Testis (tissue), 3 donors: ENCODE results near the gene WFIKKN1. TPM values are rescaled to one million over a fixed set of nuclear protein-coding genes. Genes with fewer than 3 reads are reported as not detected.

Experiments used
- DNase-seq: peaks from one replicate; pipeline ENCODE4 v3.0.0-alpha.2; 2019
- H3K27ac ChIP-seq, 2 donors: fragments of 200-600 bp; sonication (generic); one replicate each; pipeline ENCODE4 v1.5.1; 2019
- H3K27me3 ChIP-seq: fragments of 200-600 bp; sonication (generic); one replicate; pipeline ENCODE4 v1.5.1; 2019
- H3K36me3 ChIP-seq: fragments of 200-600 bp; sonication (generic); one replicate; pipeline ENCODE4 v1.5.1; 2017; ENCODE audit warnings: low read depth; ENCODE audit errors: missing control alignments
- H3K4me1 ChIP-seq: fragments of 200-600 bp; sonication (generic); one replicate; pipeline ENCODE4 v1.5.1; 2019
- H3K4me3 ChIP-seq, 2 donors: fragments of 200-600 bp; sonication (generic); one replicate each; pipeline ENCODE4 v1.5.1; 2017 to 2019
- H3K9me3 ChIP-seq: fragments of 200-600 bp; sonication (generic); one replicate; pipeline ENCODE4 v1.5.1; 2017
- POLR2A ChIP-seq: fragments of 450-650 bp; IDR thresholded peaks from one replicate; pipeline ENCODE4 v1.6.1; 2017; ENCODE audit warnings: antibody characterized with exemption, mild to moderate bottlenecking, moderate library complexity
- WGBS, 2 donors: methylation state at CpG; one replicate each; pipeline ENCODE4 v1.1.5; 2018; 5-methylcytosine and 5-hydroxymethylcytosine counted together
- intact Hi-C: fragments of 100-400 bp; cut with DNase I; formaldehyde crosslinking; loops from one replicate; pipeline ENCODE4 v1.15.1; 2023; ENCODE audit warnings: low total_unique reads
- polyA plus RNA-seq: library from polyadenylated mRNA; stranded (reverse); fragments of 350-450 nt; fragmentation: Illumina TruSeq; extraction: RNeasy Lipid Tissue Mini Kit (QIAGEN cat#74804); gene quantifications from one replicate; pipeline ENCODE4 v1.2.3, GENCODE V29; 2014; ENCODE audit warnings: low read depth, low replicate concordance; ENCODE audit not compliant: insufficient read depth
- total RNA-seq, 2 donors: library from RNA; depleted of rRNA; stranded (reverse); fragments of >200 nt; gene quantifications; one replicate each; pipeline ENCODE4 v1.2.3, GENCODE V29; 2016
- TF ChIP-seq, protein P1 (sequence below), 3 experiments: fragments of 450-650 bp in 2 of 3; fragments of 200-600 bp in 1 of 3; sonication (generic) in 1 of 3; IDR thresholded peaks; one replicate each; pipeline ENCODE4 v1.5.1; 2016 to 2019; ENCODE audit warnings: antibody characterized with exemption in 3 of 3, mild to moderate bottlenecking in 2 of 3, moderate library complexity in 1 of 3

The WFIKKN1 gene
- total and polyA plus RNA-seq, 3 donors from 2014 or later, result 1.1 to 10.5 (median 3.5) TPM

DNA sequence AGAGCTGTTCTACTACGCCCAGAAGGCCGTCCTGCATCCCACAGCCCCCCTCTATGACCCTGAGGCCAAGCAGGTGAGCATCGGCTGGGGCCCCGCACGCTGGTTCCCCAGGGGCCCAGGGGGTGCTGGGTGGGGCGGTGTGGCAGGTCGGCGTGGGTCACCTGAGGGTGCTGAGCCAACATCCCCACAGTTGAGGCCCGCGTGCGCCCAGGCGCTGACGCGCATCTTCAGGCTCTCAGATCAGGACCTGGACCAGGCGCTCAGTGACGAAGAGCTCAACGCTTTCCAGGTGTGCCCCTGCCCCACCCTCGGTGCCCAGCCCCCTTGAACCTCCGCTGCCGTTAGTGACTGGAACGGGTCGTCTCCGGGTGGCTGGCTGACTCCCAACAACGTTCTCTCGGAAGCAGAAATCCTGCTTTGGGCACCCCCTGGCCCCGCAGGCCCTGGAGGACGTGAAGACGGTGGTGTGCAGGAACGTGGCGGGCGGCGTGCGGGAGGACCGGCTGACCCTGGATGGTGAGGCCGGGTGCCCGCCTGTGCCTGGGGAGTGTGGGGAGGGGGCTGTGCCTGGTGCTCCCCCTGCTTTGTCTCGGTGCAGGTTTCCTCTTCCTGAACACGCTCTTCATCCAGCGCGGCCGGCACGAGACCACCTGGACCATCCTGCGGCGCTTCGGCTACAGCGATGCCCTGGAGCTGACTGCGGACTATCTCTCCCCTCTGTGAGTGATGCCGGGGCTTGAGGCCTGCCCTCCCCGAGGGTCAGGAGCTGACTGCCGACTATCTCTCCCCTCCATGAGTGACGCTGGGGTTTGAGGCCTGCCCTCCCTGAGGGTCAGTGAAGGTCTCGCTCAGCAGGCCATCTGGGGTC is 39.9 kb downstream of the WFIKKN1 start:
- intact Hi-C loops, result no loop called here
- Histone ChIP-seq H3K27ac (no peak overlapping the region), H3K27me3 (no peaks in the 10 kb centered on the region), H3K9me3 (no peaks in the 10 kb centered on the region), H3K36me3 (no peaks in the 10 kb centered on the region), H3K4me3 (no peak overlapping the region), H3K4me1 (peaks cover 26% of the 10 kb centered on the region)
- TF ChIP-seq POLR2A, result no peak
- TF ChIP-seq, protein P1, sequence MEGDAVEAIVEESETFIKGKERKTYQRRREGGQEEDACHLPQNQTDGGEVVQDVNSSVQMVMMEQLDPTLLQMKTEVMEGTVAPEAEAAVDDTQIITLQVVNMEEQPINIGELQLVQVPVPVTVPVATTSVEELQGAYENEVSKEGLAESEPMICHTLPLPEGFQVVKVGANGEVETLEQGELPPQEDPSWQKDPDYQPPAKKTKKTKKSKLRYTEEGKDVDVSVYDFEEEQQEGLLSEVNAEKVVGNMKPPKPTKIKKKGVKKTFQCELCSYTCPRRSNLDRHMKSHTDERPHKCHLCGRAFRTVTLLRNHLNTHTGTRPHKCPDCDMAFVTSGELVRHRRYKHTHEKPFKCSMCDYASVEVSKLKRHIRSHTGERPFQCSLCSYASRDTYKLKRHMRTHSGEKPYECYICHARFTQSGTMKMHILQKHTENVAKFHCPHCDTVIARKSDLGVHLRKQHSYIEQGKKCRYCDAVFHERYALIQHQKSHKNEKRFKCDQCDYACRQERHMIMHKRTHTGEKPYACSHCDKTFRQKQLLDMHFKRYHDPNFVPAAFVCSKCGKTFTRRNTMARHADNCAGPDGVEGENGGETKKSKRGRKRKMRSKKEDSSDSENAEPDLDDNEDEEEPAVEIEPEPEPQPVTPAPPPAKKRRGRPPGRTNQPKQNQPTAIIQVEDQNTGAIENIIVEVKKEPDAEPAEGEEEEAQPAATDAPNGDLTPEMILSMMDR (IDR thresholded peaks at IDR 0.05), result no peak
- 93 to 96% methylated on average over 14 to 43 of the region's 52 CpGs for WGBS, 2 donors
- DNase-seq, result no peak

DNA sequence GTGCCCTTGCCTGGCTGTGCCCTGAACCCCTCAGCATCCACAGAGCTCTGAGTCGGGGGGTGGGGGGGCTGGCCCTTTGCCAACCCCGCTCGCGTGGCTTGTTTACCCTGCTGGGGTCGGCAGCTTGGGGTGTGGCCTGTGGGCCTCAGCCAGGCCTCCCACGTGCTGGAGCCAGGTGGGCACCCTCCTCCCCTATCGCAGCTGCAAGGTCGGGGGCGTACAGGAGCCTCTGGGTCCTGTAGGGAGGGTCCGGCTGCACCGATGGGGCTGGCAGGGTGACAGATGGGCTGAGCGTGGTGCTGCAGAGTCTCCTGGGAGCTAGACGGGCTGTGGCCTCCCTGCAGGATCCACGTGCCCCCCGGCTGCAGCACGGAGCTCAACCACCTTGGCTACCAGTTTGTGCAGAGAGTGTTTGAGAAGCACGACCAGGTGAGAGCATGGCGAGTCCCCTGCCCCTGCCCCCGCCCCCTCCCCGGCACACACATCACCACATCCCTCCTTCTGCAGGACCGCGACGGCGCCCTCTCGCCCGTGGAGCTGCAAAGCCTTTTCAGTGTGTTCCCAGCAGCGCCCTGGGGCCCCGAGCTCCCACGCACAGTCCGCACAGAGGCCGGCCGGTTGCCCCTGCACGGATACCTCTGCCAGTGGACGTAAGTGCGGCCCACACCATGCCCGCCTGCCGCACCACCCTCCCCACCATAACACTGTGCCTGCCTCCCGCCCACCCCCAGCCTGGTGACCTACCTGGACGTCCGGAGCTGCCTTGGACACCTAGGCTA is 40.8 kb downstream of the WFIKKN1 start:
- DNase-seq, result no peak
- no peak overlapping the region for H3K27ac ChIP-seq
- H3K4me3 ChIP-seq, result no peak overlapping the region
- 85 to 92% methylated on average over 20 to 33 of the region's 40 CpGs for WGBS, 2 donors
- no peaks in the 10 kb centered on the region for H3K36me3 ChIP-seq
- H3K9me3 ChIP-seq, result no peaks in the 10 kb centered on the region
- H3K4me1 ChIP-seq, result peaks cover 30% of the 10 kb centered on the region
- intact Hi-C loops, result no loop called here
- no peaks in the 10 kb centered on the region for H3K27me3 ChIP-seq
- TF ChIP-seq, protein P1 (IDR thresholded peaks at IDR 0.05), result no peak
- no peak for TF ChIP-seq POLR2A

DNA sequence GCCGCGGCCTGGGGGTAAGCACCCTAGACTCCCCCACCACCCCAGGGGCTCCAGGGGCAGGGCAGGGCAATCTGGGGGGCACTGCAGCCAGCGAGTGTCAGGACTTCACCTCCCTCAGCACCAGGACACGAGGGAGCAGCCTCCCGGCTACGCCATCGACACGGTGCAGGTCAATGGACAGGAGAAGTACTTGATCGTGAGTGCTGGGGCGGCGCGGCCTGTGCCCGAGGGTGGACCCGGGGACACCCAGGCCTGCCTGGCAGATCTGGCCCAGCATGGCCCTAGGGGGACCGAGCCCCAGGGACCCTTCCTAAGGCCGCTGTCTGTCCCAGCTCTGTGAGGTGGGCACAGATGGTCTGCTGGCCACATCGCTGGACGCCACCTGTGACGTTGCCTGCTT is 41.6 kb downstream of the WFIKKN1 start:
- H3K27me3 ChIP-seq, result no peaks in the 10 kb centered on the region
- no peak overlapping the region for H3K4me3 ChIP-seq
- no peaks in the 10 kb centered on the region for H3K9me3 ChIP-seq
- intact Hi-C loops, result no loop called here
- DNase-seq, result no peak
- 97 to 98% methylated on average over 8 to 16 of the region's 19 CpGs for WGBS, 2 donors
- no peak overlapping the region for H3K27ac ChIP-seq
- no peaks in the 10 kb centered on the region for H3K36me3 ChIP-seq
- TF ChIP-seq POLR2A, result no peak
- TF ChIP-seq, protein P1 (IDR thresholded peaks at IDR 0.05), result no peak
- H3K4me1 ChIP-seq, result peaks cover 30% of the 10 kb centered on the region

DNA sequence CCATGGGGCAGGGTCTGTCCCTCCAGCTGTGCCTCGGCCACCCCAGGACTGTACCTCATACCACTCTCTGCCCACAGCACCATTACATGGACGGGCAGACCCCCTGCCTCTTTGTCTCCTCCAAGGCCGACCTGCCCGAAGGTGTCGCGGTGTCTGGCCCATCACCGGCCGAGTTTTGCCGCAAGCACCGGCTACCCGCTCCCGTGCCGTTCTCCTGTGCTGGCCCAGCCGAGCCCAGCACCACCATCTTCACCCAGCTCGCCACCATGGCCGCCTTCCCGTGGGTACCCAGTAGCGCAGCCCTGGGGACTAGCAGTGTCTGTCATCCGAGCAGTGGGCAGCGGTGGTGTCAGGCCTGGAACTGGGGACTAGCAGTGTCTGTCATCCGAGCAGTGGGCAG is 42.1 kb downstream of the WFIKKN1 start:
- H3K4me1 ChIP-seq, result peaks cover 26% of the 10 kb centered on the region
- TF ChIP-seq POLR2A, result no peak
- TF ChIP-seq, protein P1 (IDR thresholded peaks at IDR 0.05), result no peak
- H3K9me3 ChIP-seq, result no peaks in the 10 kb centered on the region
- no peak overlapping the region for H3K4me3 ChIP-seq
- H3K27ac ChIP-seq, result no peak overlapping the region
- no peak for DNase-seq
- no peaks in the 10 kb centered on the region for H3K36me3 ChIP-seq
- intact Hi-C loops, result no loop called here
- H3K27me3 ChIP-seq, result no peaks in the 10 kb centered on the region
- WGBS, 2 donors, result 95 to 100% methylated on average over 2 to 21 of the region's 21 CpGs
